ENCODE results near the gene ACAA1. TPM values are rescaled to one million over a fixed set of nuclear protein-coding genes. Genes with fewer than 3 reads are reported as not detected.

ACAA1 gene
- total RNA-seq, 2 donors from 2014 or later, result 40.1 to 43.7 TPM

DNA sequence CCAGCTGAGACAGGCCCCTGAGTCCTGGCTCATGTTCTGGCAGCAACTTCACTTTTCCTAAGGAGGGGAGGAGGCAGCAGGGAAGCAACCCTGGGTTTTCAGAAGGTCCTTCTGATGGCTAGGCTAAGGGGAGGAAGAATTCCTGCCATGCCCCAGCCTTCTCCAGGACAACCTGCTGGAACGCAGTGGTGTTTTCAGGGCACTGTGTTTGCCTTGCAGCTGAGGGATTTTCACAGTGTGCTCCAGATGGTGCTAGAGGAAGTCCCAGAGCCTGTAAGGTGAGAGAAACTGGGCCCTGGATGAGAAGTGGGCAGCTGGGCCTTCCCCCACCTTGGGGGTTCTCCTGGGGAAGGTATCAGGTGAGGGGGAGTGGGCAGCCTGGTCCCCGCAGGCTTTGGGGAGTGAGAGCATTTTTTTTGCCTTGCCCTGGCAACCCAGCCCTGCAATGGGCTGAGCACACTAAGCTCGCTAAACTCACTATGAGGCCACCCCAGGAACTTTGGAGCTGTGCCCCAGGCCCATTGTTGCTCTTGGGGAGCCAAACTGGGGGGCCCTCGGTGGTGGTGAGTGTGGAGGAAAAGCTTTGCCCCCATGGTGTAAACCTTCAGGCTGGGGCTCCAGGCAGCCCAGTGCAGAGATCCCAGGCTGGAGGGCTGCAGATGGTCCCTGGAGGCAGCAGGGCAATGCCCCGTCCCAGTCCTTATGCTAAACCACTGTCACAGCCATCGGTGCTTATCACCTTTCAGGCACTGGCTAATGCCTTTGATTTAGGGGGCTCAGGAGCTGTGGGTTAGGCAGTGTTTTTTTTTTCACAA lies 41.1 kb downstream of the ACAA1 start:
- Histone ChIP-seq H3K9me3 (ENCODE audit: control insufficient read depth, low read length) (no peaks in the 10 kb centered on the region), H3K4me1 (ENCODE audit: control insufficient read depth, insufficient read depth, low read length) (peaks cover 2% of the 10 kb centered on the region), H3K4me3 (ENCODE audit: low read length) (no peak overlapping the region), H3K27ac (ENCODE audit: low read depth, low read length) (no peak overlapping the region), H3K36me3 (ENCODE audit: control insufficient read depth, insufficient read depth, low read length) (no peaks in the 10 kb centered on the region), H3K9ac (ENCODE audit: extremely low read depth, low read length, poor library complexity, severe bottlenecking) (no peak overlapping the region), H3K27me3 (ENCODE audit: control insufficient read depth, insufficient read depth, low read length, poor library complexity, severe bottlenecking) (no peaks in the 10 kb centered on the region)
- H3K36me3 Mint-ChIP-seq (ENCODE audit: low read depth), result no peaks in the 10 kb centered on the region
- TF ChIP-seq, protein P1, sequence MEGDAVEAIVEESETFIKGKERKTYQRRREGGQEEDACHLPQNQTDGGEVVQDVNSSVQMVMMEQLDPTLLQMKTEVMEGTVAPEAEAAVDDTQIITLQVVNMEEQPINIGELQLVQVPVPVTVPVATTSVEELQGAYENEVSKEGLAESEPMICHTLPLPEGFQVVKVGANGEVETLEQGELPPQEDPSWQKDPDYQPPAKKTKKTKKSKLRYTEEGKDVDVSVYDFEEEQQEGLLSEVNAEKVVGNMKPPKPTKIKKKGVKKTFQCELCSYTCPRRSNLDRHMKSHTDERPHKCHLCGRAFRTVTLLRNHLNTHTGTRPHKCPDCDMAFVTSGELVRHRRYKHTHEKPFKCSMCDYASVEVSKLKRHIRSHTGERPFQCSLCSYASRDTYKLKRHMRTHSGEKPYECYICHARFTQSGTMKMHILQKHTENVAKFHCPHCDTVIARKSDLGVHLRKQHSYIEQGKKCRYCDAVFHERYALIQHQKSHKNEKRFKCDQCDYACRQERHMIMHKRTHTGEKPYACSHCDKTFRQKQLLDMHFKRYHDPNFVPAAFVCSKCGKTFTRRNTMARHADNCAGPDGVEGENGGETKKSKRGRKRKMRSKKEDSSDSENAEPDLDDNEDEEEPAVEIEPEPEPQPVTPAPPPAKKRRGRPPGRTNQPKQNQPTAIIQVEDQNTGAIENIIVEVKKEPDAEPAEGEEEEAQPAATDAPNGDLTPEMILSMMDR (conservative IDR thresholded peaks at IDR 0.05), result no peak
- peaks cover 13% of the 10 kb centered on the region for H3K4me1 Mint-ChIP-seq
- no peaks in the 10 kb centered on the region for H3K9me3 Mint-ChIP-seq
- H3K27me3 Mint-ChIP-seq (ENCODE audit: insufficient read depth), result peaks cover 6% of the 10 kb centered on the region
- H3K27ac Mint-ChIP-seq, result no peak overlapping the region
- no peak for DNase-seq
- WGBS, 2 experiments (ENCODE audit: insufficient coverage in 1 of 2, insufficient read length in 1 of 2), result 84 to 90% methylated on average over 3 to 6 of the region's 6 CpGs
- no peak overlapping the region for H3K4me3 Mint-ChIP-seq

DNA sequence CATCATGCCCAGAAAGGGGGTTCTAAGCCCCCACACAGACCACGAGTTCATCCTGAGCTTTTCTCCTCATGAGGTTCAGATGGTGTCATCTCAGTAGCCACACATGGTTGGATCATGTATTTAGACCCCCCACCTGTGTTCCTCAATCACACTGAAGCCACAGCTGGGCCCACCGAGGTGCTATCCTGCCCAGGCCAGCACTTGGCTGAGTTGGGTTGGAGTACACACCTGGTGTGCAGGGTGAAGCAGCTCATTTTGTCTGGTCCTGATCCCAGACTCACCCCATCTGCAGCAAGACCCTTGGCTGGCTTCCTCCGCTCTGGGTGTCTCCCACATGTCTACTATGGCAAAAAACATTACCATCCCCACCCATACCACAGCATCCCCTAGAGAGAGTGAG lies 41.9 kb downstream of the ACAA1 start:
- no peak overlapping the region for H3K4me3 Mint-ChIP-seq
- H3K9me3 Mint-ChIP-seq, result no peaks in the 10 kb centered on the region
- H3K36me3 ChIP-seq (ENCODE audit: control insufficient read depth, insufficient read depth, low read length), result no peaks in the 10 kb centered on the region
- H3K27ac Mint-ChIP-seq, result no peak overlapping the region
- no peaks in the 10 kb centered on the region for H3K9me3 ChIP-seq (ENCODE audit: control insufficient read depth, low read length)
- H3K36me3 Mint-ChIP-seq (ENCODE audit: low read depth), result no peaks in the 10 kb centered on the region
- no peak overlapping the region for H3K4me3 ChIP-seq (ENCODE audit: low read length)
- H3K4me1 Mint-ChIP-seq, result peaks cover 11% of the 10 kb centered on the region
- H3K27ac ChIP-seq (ENCODE audit: low read depth, low read length), result no peak overlapping the region
- DNase-seq, result no peak
- H3K4me1 ChIP-seq (ENCODE audit: control insufficient read depth, insufficient read depth, low read length), result peaks cover 2% of the 10 kb centered on the region
- no peaks in the 10 kb centered on the region for H3K27me3 ChIP-seq (ENCODE audit: control insufficient read depth, insufficient read depth, low read length, poor library complexity, severe bottlenecking)
- 88 to 100% methylated on average over 1 to 3 of the region's 3 CpGs for WGBS, 2 experiments (ENCODE audit: insufficient coverage in 1 of 2, insufficient read length in 1 of 2)
- TF ChIP-seq, protein P1 (conservative IDR thresholded peaks at IDR 0.05), result no peak
- peaks cover 6% of the 10 kb centered on the region for H3K27me3 Mint-ChIP-seq (ENCODE audit: insufficient read depth)
- H3K9ac ChIP-seq (ENCODE audit: extremely low read depth, low read length, poor library complexity, severe bottlenecking), result no peak overlapping the region

- TF ChIP-seq, protein P1 (conservative IDR thresholded peaks at IDR 0.05), result no peak
- Histone ChIP-seq H3K27ac (ENCODE audit: low read depth, low read length) (no peak overlapping the region), H3K4me1 (ENCODE audit: control insufficient read depth, insufficient read depth, low read length) (no peaks in the 10 kb centered on the region), H3K9me3 (ENCODE audit: control insufficient read depth, low read length) (no peaks in the 10 kb centered on the region), H3K36me3 (ENCODE audit: control insufficient read depth, insufficient read depth, low read length) (no peaks in the 10 kb centered on the region), H3K9ac (ENCODE audit: extremely low read depth, low read length, poor library complexity, severe bottlenecking) (no peak overlapping the region), H3K27me3 (ENCODE audit: control insufficient read depth, insufficient read depth, low read length, poor library complexity, severe bottlenecking) (no peaks in the 10 kb centered on the region), H3K4me3 (ENCODE audit: low read length) (no peak overlapping the region)
- 67 to 97% methylated on average over 1 to 3 of the region's 3 CpGs for WGBS, 2 experiments (ENCODE audit: insufficient coverage in 1 of 2, insufficient read length in 1 of 2)
- Mint-ChIP-seq H3K27ac (no peak overlapping the region), H3K4me3 (no peak overlapping the region), H3K36me3 (ENCODE audit: low read depth) (no peaks in the 10 kb centered on the region), H3K9me3 (no peaks in the 10 kb centered on the region), H3K27me3 (ENCODE audit: insufficient read depth) (no peaks in the 10 kb centered on the region), H3K4me1 (no peaks in the 10 kb centered on the region)
- no peak for DNase-seq
Measured at GRCh38 chr3:38090453-38090852, 46.5 kb downstream of the ACAA1 start.
